Activated gamma-delta T cell (primary cell): Measurements from ENCODE around the gene PM20D2.

Experiments used
- DNase-seq: peaks from one replicate; lab custom pipeline; 2025; lab: John Stamatoyannopoulos, UW

The PM20D2 gene

GRCh38 chr6:89204096-89204495 is 58.2 kb downstream of the PM20D2 start:
- DNase-seq: no peak

GRCh38 chr6:89205819-89206218 is 60.0 kb downstream of the PM20D2 start:
- no peak for DNase-seq

GRCh38 chr6:89208551-89208950 is 62.7 kb downstream of the PM20D2 start:
- no peak for DNase-seq

GRCh38 chr6:89209457-89209856 is 63.6 kb downstream of the PM20D2 start:
- DNase-seq: no peak

- no peak for DNase-seq
Measured at GRCh38 chr6:89212472-89212871, 66.6 kb downstream of the PM20D2 start.

- DNase-seq: no peak
Measured at GRCh38 chr6:89214197-89214596, 68.3 kb downstream of the PM20D2 start.
